HCT116 (cell line): ENCODE data around the gene RIMBP2. TPM values are rescaled to one million over a fixed set of nuclear protein-coding genes. Genes with fewer than 3 reads are reported as not detected.

ENCODE experiments used
- ATAC-seq: fragments of 200-7000 bp; cut with Tn5 transposase; 2 replicates; pipeline ENCODE4 v1.9.1; 2020; ENCODE audit warnings: mild to moderate bottlenecking, moderate library complexity
- BruUV-seq: library from RNA; stranded (reverse); fragments of 400-500 nt; replicated peaks from 2 replicates; lab custom pipeline; 2021; lab: Mats Ljungman, UMichigan
- CTCF ChIA-PET: fragments of 300-600 bp; sonication (Branson Sonifier 250); formaldehyde crosslinking; loops from one replicate; lab custom pipeline; 2021; ENCODE audit warnings: antibody characterized with exemption; lab: Charles Lee
- POLR2A ChIA-PET: fragments of 300-600, 350-600 bp; sonication (Branson Sonifier 250); formaldehyde crosslinking; loops from one replicate; lab custom pipeline; 2021; ENCODE audit warnings: antibody characterized with exemption; lab: Charles Lee
- RAD21 ChIA-PET, 2 experiments: fragments of 300-600 bp; sonication (Branson Sonifier 250); formaldehyde crosslinking; loops; one replicate each; lab custom pipeline; 2023; ENCODE audit warnings: low total read pairs in 2 of 2; ENCODE audit not compliant: uncharacterized antibody in 2 of 2, unreplicated experiment in 2 of 2, low non-redundant PET in 1 of 2; lab: Charles Lee
- DNase-seq: peaks from one replicate; pipeline ENCODE4 v3.0.0-alpha.2; 2010; ENCODE audit warnings: low read depth, low spot score
- H2AFZ ChIP-seq: fragments of 200-600 bp; shearing (Covaris generic), sonication (generic); 2 replicates; pipeline ENCODE4 v1.6.1; 2017; ENCODE audit warnings: low read depth, mixed run types, mixed read lengths, antibody characterized with exemption, low read length; ENCODE audit not compliant: poor library complexity, severe bottlenecking
- H3K27ac ChIP-seq: 2 replicates; pipeline ENCODE4 v1.5.1; 2012; ENCODE audit warnings: low read depth, low read length
- H3K27me3 ChIP-seq: fragments of 200-600 bp; sonication (generic); 2 replicates; pipeline ENCODE4 v1.6.1; 2016; ENCODE audit warnings: mixed run types, low read length, mixed read lengths; ENCODE audit not compliant: insufficient read depth
- H3K36me3 ChIP-seq, 2 experiments: fragments of 200-500 bp in 1 of 2; fragments of 200-600 bp in 1 of 2; sonication (Bioruptor generic) in 1 of 2; sonication (generic) in 1 of 2; 2 replicates each; pipeline versions ENCODE4 v1.5.1 to v1.6.1; 2014 to 2016; ENCODE audit warnings: low read length in 2 of 2, inconsistent platforms in 1 of 2, mixed read lengths in 1 of 2, mixed run types in 1 of 2; ENCODE audit not compliant: insufficient read depth in 2 of 2, control insufficient read depth in 1 of 2
- H3K4me1 ChIP-seq, 2 experiments: fragments of 200-600 bp in 1 of 2; sonication (generic) in 1 of 2; 2 replicates each; pipeline versions ENCODE4 v1.5.1 to v1.6.1; 2012 to 2017; ENCODE audit warnings: low read length in 2 of 2, inconsistent platforms in 1 of 2, mild to moderate bottlenecking in 1 of 2, mixed read lengths in 1 of 2, mixed run types in 1 of 2, moderate library complexity in 1 of 2; ENCODE audit not compliant: insufficient read depth in 2 of 2, control insufficient read depth in 1 of 2
- H3K4me2 ChIP-seq: fragments of 200-600 bp; sonication (generic); 2 replicates; pipeline ENCODE4 v1.6.1; 2017; ENCODE audit warnings: mixed run types, low read length, mixed read lengths
- H3K4me3 ChIP-seq, 2 experiments: fragments of 200-600 bp in 1 of 2; sonication (generic) in 1 of 2; replicated peaks in 1 of 2; 2 replicates each; pipeline ENCODE4 v1.5.1; 2011 to 2016; ENCODE audit warnings: low read length in 2 of 2, control low read depth in 1 of 2, low read depth in 1 of 2, mild to moderate bottlenecking in 1 of 2, mixed read lengths in 1 of 2, mixed run types in 1 of 2
- H3K79me2 ChIP-seq: fragments of 200-600 bp; sonication (generic); 2 replicates; pipeline ENCODE4 v1.6.1; 2017; ENCODE audit warnings: mild to moderate bottlenecking, mixed run types, low read length, moderate library complexity, mixed read lengths; ENCODE audit not compliant: insufficient read depth
- H3K9ac ChIP-seq: fragments of 200-600 bp; sonication (generic); 2 replicates; pipeline ENCODE4 v1.6.1; 2016; ENCODE audit warnings: low read length, mixed read lengths
- H3K9me2 ChIP-seq: fragments of 200-600 bp; sonication (generic), shearing (Covaris generic); 2 replicates; pipeline ENCODE4 v1.6.1; 2017; ENCODE audit warnings: mixed run types, mild to moderate bottlenecking, moderate library complexity; ENCODE audit not compliant: insufficient read depth
- H3K9me3 ChIP-seq, 2 experiments: fragments of 200-500 bp in 1 of 2; fragments of 200-600 bp in 1 of 2; sonication (Bioruptor generic) in 1 of 2; sonication (generic) in 1 of 2; 2 replicates each; pipeline ENCODE4 v1.6.1; 2014 to 2017; ENCODE audit warnings: low read length in 2 of 2, mixed read lengths in 2 of 2, inconsistent platforms in 1 of 2, low read depth in 1 of 2, mild to moderate bottlenecking in 1 of 2, mixed run types in 1 of 2, moderate library complexity in 1 of 2; ENCODE audit not compliant: control insufficient read depth in 1 of 2, insufficient read depth in 1 of 2
- H4K20me1 ChIP-seq: fragments of 200-600 bp; sonication (generic), shearing (Covaris generic); 2 replicates; pipeline ENCODE4 v1.6.1; 2017; ENCODE audit warnings: mixed run types, mild to moderate bottlenecking, moderate library complexity; ENCODE audit not compliant: insufficient read depth
- MAX ChIP-seq: IDR thresholded peaks from 2 replicates; pipeline ENCODE4 v1.6.1; 2012
- POLR2A ChIP-seq: IDR thresholded peaks from 2 replicates; pipeline ENCODE4 v1.7.0; 2011; ENCODE audit warnings: borderline replicate concordance; ENCODE audit not compliant: insufficient read depth, insufficient read length; ENCODE audit errors: extremely low read depth
- SP1 ChIP-seq: IDR thresholded peaks from 2 replicates; pipeline ENCODE4 v1.6.1; 2012; ENCODE audit warnings: low read depth
- TCF7L2 ChIP-seq: IDR thresholded peaks from 2 replicates; pipeline ENCODE4 v1.7.0; 2011; ENCODE audit warnings: borderline replicate concordance, inconsistent platforms; ENCODE audit not compliant: insufficient read depth, insufficient read length; ENCODE audit errors: extremely low read depth
- ZBTB33 ChIP-seq: IDR thresholded peaks from 2 replicates; pipeline ENCODE4 v1.6.1; 2011; ENCODE audit warnings: mild to moderate bottlenecking, low read length, moderate library complexity; ENCODE audit not compliant: insufficient replicate concordance; ENCODE audit errors: extremely low read depth
- intact Hi-C: fragments of 100-400 bp; cut with micrococcal nuclease; formaldehyde crosslinking; loops from 2 replicates; pipeline ENCODE4 v1.10.0; 2022
- total RNA-seq: library from RNA; stranded (reverse); gene quantifications from one replicate; pipeline ENCODE4 v1.2.1, GENCODE V29; 2021; ENCODE audit not compliant: unreplicated experiment

Gene RIMBP2
- total RNA-seq, 1 experiment from 2014 or later, result not detected

GRCh38 chr12:130764475-130765185 lies 48.5 kb upstream of the RIMBP2 start:
- no peak overlapping the region for H3K27ac ChIP-seq
- H3K4me1 ChIP-seq, result peaks cover 0 to 5% of the 10 kb centered on the region in 2 experiments; a peak in 2 of 4 replicates
- no peaks in the 10 kb centered on the region for H3K36me3 ChIP-seq
- RAD21 ChIA-PET, result no interaction called here
- POLR2A ChIA-PET, result no interaction called here
- intact Hi-C loops, result loop anchor here (5.0 kb wide), 3 partner anchors 368 to 1063 kb away; partner anchors contain the start of gene MMP17
- H3K9ac ChIP-seq, result no peak overlapping the region
- H4K20me1 ChIP-seq, result no peaks in the 10 kb centered on the region
- CTCF ChIA-PET, result no interaction called here
- no peak overlapping the region for H3K4me2 ChIP-seq
- TF ChIP-seq ZBTB33 (no peak), SP1 (0 out of 2 replicates have a peak, but pooled peaks have one; percentile 7)
- H3K79me2 ChIP-seq, result no peaks in the 10 kb centered on the region
- no peak overlapping the region for H2AFZ ChIP-seq
- ATAC-seq (peak; percentile 30), DNase-seq (peak; percentile 65)
- H3K4me3 ChIP-seq, result no peak overlapping the region
- no peaks in the 10 kb centered on the region for H3K9me2 ChIP-seq
- peaks cover 0 to 6% of the 10 kb centered on the region in 2 experiments; a peak in 1 of 4 replicates for H3K9me3 ChIP-seq
- H3K27me3 ChIP-seq, result peaks cover 10% of the 10 kb centered on the region; the same call in 1 of the 2 replicates
- BruUV-seq, result no TSS peak

- DNase-seq, result peak; percentile 38
- Histone ChIP-seq H3K4me3 (no peak overlapping the region), H3K9ac (no peak overlapping the region), H2AFZ (no peak overlapping the region), H3K79me2 (no peaks in the 10 kb centered on the region), H3K4me2 (no peak overlapping the region), H3K9me2 (no peaks in the 10 kb centered on the region), H3K4me1 (peaks cover 0 to 5% of the 10 kb centered on the region in 2 experiments; a peak in 2 of 4 replicates), H3K36me3 (no peaks in the 10 kb centered on the region), H3K9me3 (peaks cover 0 to 6% of the 10 kb centered on the region in 2 experiments; a peak in 1 of 4 replicates), H4K20me1 (no peaks in the 10 kb centered on the region), H3K27me3 (peaks cover 10% of the 10 kb centered on the region; the same call in 1 of the 2 replicates), H3K27ac (no peak overlapping the region)
- intact Hi-C loops, result loop anchor here (5.0 kb wide), 3 partner anchors 368 to 1063 kb away; partner anchors contain the start of gene MMP17
- ATAC-seq, result 0 out of 2 replicates have a peak, but pooled peaks have one; percentile 9
- ChIA-PET CTCF (no interaction called here), POLR2A (no interaction called here), RAD21 (no interaction called here)
- no peak for TF ChIP-seq POLR2A
- no peak for TF ChIP-seq TCF7L2
- TF ChIP-seq MAX, result no peak
- BruUV-seq, result no TSS peak
These were observed 48.0 kb upstream of the RIMBP2 start for GRCh38 chr12:130764073-130764472.
